Lower lobe of right lung (tissue), 2 donors: ENCODE results near the gene CCL20. TPM values are rescaled to one million over a fixed set of nuclear protein-coding genes. Genes with fewer than 3 reads are reported as not detected.

Source experiments
- ATAC-seq, 2 donors: fragments of 200-7000 bp; cut with Tn5 transposase; one replicate each; pipeline ENCODE4 v1.9.1; 2020 to 2022; ENCODE audit warnings: mild to moderate bottlenecking in 2 of 2, moderate library complexity in 2 of 2
- DNase-seq: peaks from one replicate; pipeline ENCODE4 v3.0.0-alpha.2; 2020
- H3K27ac ChIP-seq: fragments of 200-600 bp; one replicate; pipeline ENCODE4 v1.8.0; 2022
- H3K27me3 ChIP-seq: fragments of 200-600 bp; one replicate; pipeline ENCODE4 v1.8.0; 2022; ENCODE audit warnings: low read depth
- H3K36me3 ChIP-seq: fragments of 200-600 bp; one replicate; pipeline ENCODE4 v1.8.0; 2022; ENCODE audit warnings: mild to moderate bottlenecking
- H3K4me1 ChIP-seq: fragments of 200-600 bp; one replicate; pipeline ENCODE4 v1.8.0; 2022
- H3K4me3 ChIP-seq: fragments of 200-600 bp; one replicate; pipeline ENCODE4 v1.8.0; 2022; ENCODE audit warnings: mild to moderate bottlenecking
- H3K9me3 ChIP-seq: fragments of 200-600 bp; one replicate; pipeline ENCODE4 v1.8.0; 2022
- intact Hi-C: fragments of 100-400 bp; cut with DNase I; formaldehyde crosslinking; loops from one replicate; pipeline ENCODE4 v1.11.0; 2022
- total RNA-seq: library from RNA; stranded (reverse); fragmentation: NEBNext Ultra II Directional; extraction: Animal tissue kit (Norgen Biotek cat#: 25700); gene quantifications from one replicate; pipeline ENCODE4 v1.2.1, GENCODE V29; 2021
- TF ChIP-seq, protein P1 (sequence below): fragments of 200-600 bp; IDR thresholded peaks from one replicate; pipeline ENCODE4 v1.8.0; 2022; ENCODE audit warnings: antibody characterized with exemption, mild to moderate bottlenecking
- donor health status: DM: no; HTN: yes; CAD: no; lungs with severe emphysema.

CCL20 gene
- total RNA-seq, 1 donor from 2014 or later: 1.6 TPM

DNA sequence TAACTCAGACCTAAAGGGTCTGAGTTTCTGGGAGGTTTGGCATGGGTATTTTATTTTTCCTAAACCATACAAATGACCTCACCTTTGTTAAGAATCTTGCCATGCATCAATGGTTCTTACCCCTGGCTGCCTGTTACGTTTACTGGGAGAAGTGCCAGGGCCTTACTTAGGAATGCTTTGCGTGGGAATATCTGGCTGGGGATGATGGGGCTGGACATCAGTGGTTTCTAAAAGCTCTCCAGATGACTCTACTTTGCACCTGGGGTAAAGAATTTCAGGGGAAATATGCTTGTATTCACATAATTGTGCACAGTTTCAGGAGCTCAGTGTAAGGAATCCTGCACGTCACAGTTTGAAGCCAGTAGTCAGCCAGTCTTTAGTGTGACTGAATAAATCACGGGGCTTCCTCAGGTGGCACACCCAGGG lies 39.6 kb downstream of the CCL20 start:
- Histone ChIP-seq H3K4me3 (no peak overlapping the region), H3K4me1 (peaks cover 9% of the 10 kb centered on the region), H3K9me3 (no peaks in the 10 kb centered on the region), H3K27ac (no peak overlapping the region), H3K27me3 (no peaks in the 10 kb centered on the region), H3K36me3 (no peaks in the 10 kb centered on the region)
- ATAC-seq: peak; percentile 54 to 78
- DNase-seq: no peak
- intact Hi-C loops: no loop called here
- TF ChIP-seq, protein P1, sequence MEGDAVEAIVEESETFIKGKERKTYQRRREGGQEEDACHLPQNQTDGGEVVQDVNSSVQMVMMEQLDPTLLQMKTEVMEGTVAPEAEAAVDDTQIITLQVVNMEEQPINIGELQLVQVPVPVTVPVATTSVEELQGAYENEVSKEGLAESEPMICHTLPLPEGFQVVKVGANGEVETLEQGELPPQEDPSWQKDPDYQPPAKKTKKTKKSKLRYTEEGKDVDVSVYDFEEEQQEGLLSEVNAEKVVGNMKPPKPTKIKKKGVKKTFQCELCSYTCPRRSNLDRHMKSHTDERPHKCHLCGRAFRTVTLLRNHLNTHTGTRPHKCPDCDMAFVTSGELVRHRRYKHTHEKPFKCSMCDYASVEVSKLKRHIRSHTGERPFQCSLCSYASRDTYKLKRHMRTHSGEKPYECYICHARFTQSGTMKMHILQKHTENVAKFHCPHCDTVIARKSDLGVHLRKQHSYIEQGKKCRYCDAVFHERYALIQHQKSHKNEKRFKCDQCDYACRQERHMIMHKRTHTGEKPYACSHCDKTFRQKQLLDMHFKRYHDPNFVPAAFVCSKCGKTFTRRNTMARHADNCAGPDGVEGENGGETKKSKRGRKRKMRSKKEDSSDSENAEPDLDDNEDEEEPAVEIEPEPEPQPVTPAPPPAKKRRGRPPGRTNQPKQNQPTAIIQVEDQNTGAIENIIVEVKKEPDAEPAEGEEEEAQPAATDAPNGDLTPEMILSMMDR: no peak

- Histone ChIP-seq H3K9me3 (no peaks in the 10 kb centered on the region), H3K27me3 (no peaks in the 10 kb centered on the region), H3K4me1 (peaks cover 9% of the 10 kb centered on the region), H3K36me3 (no peaks in the 10 kb centered on the region), H3K27ac (no peak overlapping the region), H3K4me3 (no peak overlapping the region)
- DNase-seq (no peak), ATAC-seq (peak; percentile 74 to 83)
- intact Hi-C loops: no loop called here
- TF ChIP-seq, protein P1: no peak
These were observed 40.2 kb downstream of the CCL20 start for GRCh38 chr2:227853765-227854271.

DNA sequence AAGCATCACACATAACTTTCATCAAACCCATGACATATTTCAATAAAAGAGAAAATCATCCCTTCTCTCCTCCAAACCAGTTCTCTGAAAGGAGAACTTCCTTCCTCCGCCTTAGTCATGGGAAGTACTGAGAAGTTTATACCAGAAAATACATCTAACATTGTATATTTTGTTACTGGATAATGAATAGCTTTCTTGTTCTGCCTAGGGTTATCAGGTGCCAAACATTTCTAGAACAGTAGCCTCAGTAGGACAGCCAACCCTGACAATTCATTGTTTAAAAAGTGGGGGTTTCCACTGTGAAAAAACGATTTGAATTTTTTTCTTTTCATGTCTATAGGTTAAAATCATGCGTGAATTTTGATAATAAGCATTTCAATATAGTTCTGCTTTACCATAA lies 41.8 kb downstream of the CCL20 start:
- no peak overlapping the region for H3K4me3 ChIP-seq
- TF ChIP-seq, protein P1: no peak
- intact Hi-C loops: no loop called here
- ATAC-seq (no peak), DNase-seq (no peak)
- H3K27me3 ChIP-seq: no peaks in the 10 kb centered on the region
- no peak overlapping the region for H3K27ac ChIP-seq
- no peaks in the 10 kb centered on the region for H3K9me3 ChIP-seq
- no peaks in the 10 kb centered on the region for H3K36me3 ChIP-seq
- peaks cover 9% of the 10 kb centered on the region for H3K4me1 ChIP-seq

GRCh38 chr2:227856697-227857096 lies 43.1 kb downstream of the CCL20 start:
- H3K27me3 ChIP-seq: no peaks in the 10 kb centered on the region
- peaks cover 9% of the 10 kb centered on the region for H3K4me1 ChIP-seq
- intact Hi-C loops: no loop called here
- ATAC-seq (no peak), DNase-seq (no peak)
- H3K4me3 ChIP-seq: no peak overlapping the region
- no peak overlapping the region for H3K27ac ChIP-seq
- no peaks in the 10 kb centered on the region for H3K9me3 ChIP-seq
- TF ChIP-seq, protein P1: no peak
- H3K36me3 ChIP-seq: no peaks in the 10 kb centered on the region

- TF ChIP-seq, protein P1: no peak
- Histone ChIP-seq H3K36me3 (no peaks in the 10 kb centered on the region), H3K27ac (no peak overlapping the region), H3K4me1 (no peaks in the 10 kb centered on the region), H3K9me3 (no peaks in the 10 kb centered on the region), H3K27me3 (no peaks in the 10 kb centered on the region), H3K4me3 (no peak overlapping the region)
- intact Hi-C loops: no loop called here
- no peak for ATAC-seq
- no peak for DNase-seq
These were observed 46.6 kb downstream of the CCL20 start for GRCh38 chr2:227860221-227860641.
